Activated T-helper 2 cell treated with anti-CD3 and anti-CD28 coated beads, Interferon-gamma antibody, Interleukin-2, Interleukin-4, amounts not matched to agents 10 μg/mL and 5 μg/mL and 100 μg/mL, durations not matched to agents 14 hours and 24 hours and 36 hours (primary cell): Measurements from ENCODE around the gene TICRR. TPM values are rescaled to one million over a fixed set of nuclear protein-coding genes. Genes with fewer than 3 reads are reported as not detected.

Experiments
- DNase-seq: peaks from one replicate; pipeline ENCODE4 v3.0.0; 2021; ENCODE audit warnings: low spot score
- H3K27ac Mint-ChIP-seq: one replicate; pipeline ENCODE4 v1.8.0; 2021; ENCODE audit warnings: mixed read lengths
- H3K27me3 Mint-ChIP-seq: one replicate; pipeline ENCODE4 v1.8.0; 2021; ENCODE audit warnings: low read depth, mixed read lengths
- H3K36me3 Mint-ChIP-seq: one replicate; pipeline ENCODE4 v1.8.0; 2021; ENCODE audit warnings: low read depth, mixed read lengths
- H3K4me1 Mint-ChIP-seq: one replicate; pipeline ENCODE4 v1.8.0; 2021; ENCODE audit warnings: low read depth, mixed read lengths
- H3K4me3 Mint-ChIP-seq: one replicate; pipeline ENCODE4 v1.8.0; 2021; ENCODE audit warnings: low read depth, mild to moderate bottlenecking, moderate library complexity, mixed read lengths
- H3K9me3 Mint-ChIP-seq: one replicate; pipeline ENCODE4 v1.8.0; 2021; ENCODE audit warnings: mixed read lengths
- intact Hi-C: fragments of 100-400 bp; cut with micrococcal nuclease; formaldehyde crosslinking; loops from one replicate; pipeline ENCODE4 v1.15.1; 2023
- total RNA-seq: library from RNA; stranded (reverse); gene quantifications from 2 replicates; pipeline ENCODE4 v1.2.3, GENCODE V29; 2022

TICRR gene
- total RNA-seq, 1 donor from 2014 or later, result 18.0 TPM

DNA sequence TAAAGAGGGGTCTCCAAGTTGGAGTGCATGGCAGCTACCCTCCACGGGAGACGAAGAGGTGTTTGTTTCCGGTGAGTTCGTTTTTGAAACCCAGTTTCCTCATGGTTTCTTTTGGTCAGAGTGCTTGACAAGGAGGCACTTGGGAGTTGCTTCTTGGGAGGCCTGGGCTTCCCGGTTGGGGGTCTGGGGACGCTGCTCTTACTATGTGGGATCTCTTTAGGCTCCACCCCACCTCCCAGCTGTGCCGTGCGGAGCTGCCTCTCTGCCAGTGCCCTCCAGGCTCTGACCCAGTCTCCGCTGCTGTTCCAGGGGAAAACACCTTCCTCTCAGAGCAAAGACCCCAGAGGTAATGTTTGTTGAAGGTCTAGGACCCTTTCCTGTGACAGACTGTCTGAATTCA is 50.4 kb downstream of the TICRR start:
- intact Hi-C loops, result no loop called here
- Mint-ChIP-seq H3K27ac (no peak overlapping the region), H3K4me3 (no peak overlapping the region), H3K4me1 (no peaks in the 10 kb centered on the region), H3K9me3 (no peaks in the 10 kb centered on the region), H3K36me3 (peaks cover 86% of the 10 kb centered on the region), H3K27me3 (no peaks in the 10 kb centered on the region)
- no peak for DNase-seq

DNA sequence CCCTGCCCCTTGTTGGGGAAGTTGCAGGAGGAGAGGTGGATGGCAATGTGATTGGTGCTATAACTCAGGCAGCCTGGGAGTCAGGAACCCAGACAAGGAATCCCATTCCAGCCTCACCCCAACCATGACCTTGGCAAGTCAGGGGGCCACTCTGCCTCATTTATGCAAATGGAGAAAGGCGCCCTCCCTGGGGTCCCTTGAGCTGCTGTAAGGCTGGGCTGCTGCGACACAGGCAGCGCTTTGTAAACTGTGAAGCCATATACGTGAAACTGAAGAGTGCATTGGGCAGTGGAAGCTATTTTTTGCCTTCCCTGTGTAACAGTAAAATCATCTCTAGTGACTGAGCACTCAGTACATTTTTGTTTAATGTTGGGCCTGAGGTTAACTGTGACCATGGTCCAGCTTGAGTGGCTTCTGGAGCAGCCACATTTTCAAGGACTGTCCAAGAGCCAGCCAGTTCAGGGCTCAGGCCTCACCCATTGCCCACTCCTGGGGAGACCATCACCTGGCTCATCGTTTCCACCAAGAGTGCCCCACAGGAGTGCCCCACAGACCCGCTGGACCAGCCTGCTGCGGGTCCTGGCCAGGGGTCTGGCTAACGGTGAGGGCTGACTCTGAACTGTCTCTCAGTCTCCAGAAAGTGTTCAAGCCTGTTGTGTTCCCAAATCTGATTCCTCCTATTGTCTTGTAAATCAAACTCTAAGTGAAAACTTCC is 52.1 kb downstream of the TICRR start:
- no peak for DNase-seq
- Mint-ChIP-seq H3K4me3 (no peak overlapping the region), H3K27ac (no peak overlapping the region), H3K4me1 (no peaks in the 10 kb centered on the region), H3K36me3 (peaks cover 84% of the 10 kb centered on the region), H3K9me3 (no peaks in the 10 kb centered on the region), H3K27me3 (no peaks in the 10 kb centered on the region)
- intact Hi-C loops, result no loop called here

DNA sequence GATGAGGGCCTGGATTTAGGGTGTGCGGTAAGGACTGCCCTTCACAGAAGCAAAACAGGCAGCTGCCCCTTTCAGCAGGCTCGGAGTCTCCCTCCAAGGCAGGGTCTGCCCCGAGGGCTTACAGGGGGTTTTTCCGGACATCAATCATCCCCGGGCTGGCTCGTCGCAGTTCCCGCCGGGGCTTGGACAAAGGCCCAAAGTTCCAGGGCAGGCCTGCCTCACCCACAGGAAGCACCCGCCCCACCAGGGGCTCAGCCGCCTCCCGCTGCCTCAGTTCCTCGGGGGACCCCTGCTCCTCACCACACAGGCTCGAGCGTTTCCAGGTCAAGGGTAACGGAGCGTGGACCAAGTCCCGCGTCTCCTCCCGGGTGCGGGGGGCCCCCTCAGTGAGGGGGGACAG is 53.0 kb downstream of the TICRR start:
- H3K36me3 Mint-ChIP-seq, result peaks cover 83% of the 10 kb centered on the region
- no peak for DNase-seq
- H3K27ac Mint-ChIP-seq, result no peak overlapping the region
- intact Hi-C loops, result no loop called here
- no peaks in the 10 kb centered on the region for H3K4me1 Mint-ChIP-seq
- H3K9me3 Mint-ChIP-seq, result no peaks in the 10 kb centered on the region
- no peak overlapping the region for H3K4me3 Mint-ChIP-seq
- H3K27me3 Mint-ChIP-seq, result no peaks in the 10 kb centered on the region

DNA sequence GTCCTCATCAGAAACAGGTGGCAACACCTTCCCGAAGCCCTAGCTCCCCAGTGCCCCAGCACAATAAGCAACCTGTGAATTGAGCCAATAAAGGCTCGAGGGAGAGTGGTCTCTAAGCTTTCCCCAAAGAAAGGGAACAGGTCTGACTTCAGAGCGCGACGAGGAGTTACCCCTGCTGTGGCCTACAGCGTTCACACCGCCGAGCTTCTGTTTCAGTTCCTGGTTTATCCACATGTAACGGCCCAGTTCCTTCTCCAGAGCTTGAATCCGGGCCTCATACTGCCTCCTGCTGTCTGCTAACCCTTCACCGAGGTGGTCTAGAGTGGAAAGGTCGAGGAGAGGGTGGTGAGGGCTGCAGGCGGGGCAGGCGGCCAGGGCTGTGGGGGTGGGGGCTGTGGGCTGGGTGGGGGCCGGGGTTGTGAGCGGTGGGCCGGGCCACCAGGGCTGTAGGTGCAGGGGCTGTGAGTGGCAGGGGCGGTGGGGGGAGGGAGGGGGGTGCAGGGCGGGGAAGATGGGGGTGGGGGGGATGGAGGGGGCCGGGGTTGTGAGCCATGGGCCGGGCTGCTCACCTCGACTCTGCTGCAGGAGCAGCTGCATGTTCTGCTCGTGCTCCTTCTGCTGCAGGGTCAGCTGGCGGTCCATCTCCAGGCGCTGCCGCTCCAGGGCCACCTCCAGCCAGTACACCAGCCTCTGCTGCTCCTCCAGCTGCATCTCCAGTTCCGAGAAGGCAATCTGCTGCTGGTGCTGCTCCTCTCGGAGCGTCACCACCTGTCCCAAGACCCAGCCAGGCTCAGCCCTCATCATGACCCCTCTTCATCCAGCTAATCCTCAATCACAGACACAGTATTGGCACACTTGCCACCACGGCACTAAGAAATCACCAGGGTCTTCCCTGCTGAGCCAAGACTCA is 53.8 kb downstream of the TICRR start:
- no peak for DNase-seq
- H3K4me1 Mint-ChIP-seq, result no peaks in the 10 kb centered on the region
- H3K36me3 Mint-ChIP-seq, result peaks cover 82% of the 10 kb centered on the region

DNA sequence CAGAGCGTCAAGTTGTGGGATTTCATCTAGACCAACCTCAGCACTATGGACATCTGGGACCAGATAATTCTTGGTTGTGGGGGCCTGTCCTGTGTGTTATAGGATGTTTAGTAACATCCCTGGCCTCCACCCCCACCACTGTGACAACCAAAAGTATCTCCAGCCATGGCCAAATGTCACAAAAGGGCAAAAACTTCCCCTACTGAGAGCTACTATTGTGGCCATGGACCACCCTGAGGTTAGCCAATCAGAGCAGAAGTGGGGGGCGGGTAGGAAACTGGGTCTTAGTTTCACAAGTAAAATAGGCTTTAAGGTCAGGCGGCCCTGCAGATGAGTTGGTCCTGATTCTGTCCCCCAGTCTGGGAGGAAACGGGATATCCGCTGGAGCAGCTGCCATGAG is 54.6 kb downstream of the TICRR start:
- Mint-ChIP-seq H3K4me3 (no peak overlapping the region), H3K9me3 (no peaks in the 10 kb centered on the region), H3K36me3 (peaks cover 75% of the 10 kb centered on the region), H3K27ac (no peak overlapping the region), H3K27me3 (no peaks in the 10 kb centered on the region), H3K4me1 (no peaks in the 10 kb centered on the region)
- no peak for DNase-seq
- intact Hi-C loops, result no loop called here

More for the DNA sequence above, 53.8 kb downstream of the TICRR start:
- no peak overlapping the region for H3K27ac Mint-ChIP-seq
- intact Hi-C loops, result no loop called here
- H3K4me3 Mint-ChIP-seq, result no peak overlapping the region
- H3K9me3 Mint-ChIP-seq, result no peaks in the 10 kb centered on the region
- no peaks in the 10 kb centered on the region for H3K27me3 Mint-ChIP-seq

DNA sequence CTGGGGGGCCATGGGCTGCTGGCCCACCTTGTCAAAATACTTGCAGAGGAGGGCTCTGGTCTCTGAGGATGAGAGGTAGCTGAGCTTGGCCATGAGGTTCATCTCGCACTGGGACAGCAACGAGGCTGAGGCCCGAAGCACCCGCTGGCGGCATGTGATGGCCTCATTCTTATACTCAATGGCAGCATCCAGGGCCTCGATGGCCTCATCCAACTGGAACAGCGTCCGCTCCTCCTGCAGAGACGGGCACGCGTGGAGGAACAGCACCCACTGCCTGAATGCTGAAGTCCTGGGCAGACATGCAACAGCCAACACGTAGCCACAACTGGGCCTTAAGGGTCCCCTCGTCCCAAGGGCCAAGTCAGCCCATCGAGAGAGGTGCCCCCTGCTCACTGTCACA is 55.0 kb downstream of the TICRR start:
- H3K4me3 Mint-ChIP-seq, result no peak overlapping the region
- H3K36me3 Mint-ChIP-seq, result peaks cover 71% of the 10 kb centered on the region

DNA sequence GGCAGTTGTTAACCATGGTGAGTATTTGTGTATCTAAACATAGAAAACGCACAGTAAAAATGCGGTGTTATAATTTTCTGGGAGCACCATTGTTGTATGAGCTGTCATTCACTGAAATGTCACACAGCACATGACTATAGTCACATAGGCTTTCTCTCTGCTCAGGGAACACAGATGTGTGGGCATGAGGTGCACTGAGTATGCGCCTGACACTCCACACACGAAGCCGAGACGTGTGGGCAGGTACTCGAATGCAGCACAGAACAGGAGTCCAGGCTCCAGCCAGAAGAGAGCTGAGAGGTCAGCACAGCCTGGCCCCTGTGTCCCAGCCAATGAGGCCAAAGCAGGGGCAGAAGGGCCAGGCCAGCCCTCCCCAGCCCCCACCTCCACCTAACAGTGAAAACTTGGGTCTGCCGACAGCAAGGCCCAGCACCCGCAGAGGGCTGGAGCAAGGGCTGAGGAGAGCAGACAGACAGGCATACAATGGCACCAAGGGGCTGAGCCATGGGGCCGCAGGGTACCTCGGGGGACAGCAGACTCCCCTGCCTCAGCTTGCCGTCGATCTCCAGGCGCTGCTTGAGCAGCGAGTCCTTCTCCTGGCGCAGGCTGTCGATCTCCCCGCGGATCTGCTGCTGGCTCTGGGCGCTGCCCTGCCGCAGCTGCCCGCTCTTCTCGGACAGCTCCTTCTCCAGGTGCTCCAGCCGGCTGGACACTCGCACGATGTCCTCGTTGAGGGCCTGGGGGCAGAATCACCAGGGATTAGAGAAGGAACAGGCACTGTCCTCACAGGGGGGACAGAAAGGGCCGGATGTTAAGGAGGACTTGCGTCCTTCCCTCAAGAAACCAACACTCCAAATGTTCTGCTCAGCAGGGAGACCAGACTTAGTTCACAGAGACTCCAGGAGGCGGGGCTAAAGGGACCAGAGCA is 56.0 kb downstream of the TICRR start:
- Mint-ChIP-seq H3K27me3 (no peaks in the 10 kb centered on the region), H3K27ac (no peak overlapping the region), H3K9me3 (peaks cover 4% of the 10 kb centered on the region), H3K4me3 (no peak overlapping the region), H3K36me3 (peaks cover 64% of the 10 kb centered on the region), H3K4me1 (no peaks in the 10 kb centered on the region)
- intact Hi-C loops, result no loop called here
- peak; percentile 7 for DNase-seq

More for the DNA sequence above, 55.0 kb downstream of the TICRR start:
- no peaks in the 10 kb centered on the region for H3K27me3 Mint-ChIP-seq
- peak; percentile 6 for DNase-seq
- intact Hi-C loops, result no loop called here
- no peak overlapping the region for H3K27ac Mint-ChIP-seq
- H3K4me1 Mint-ChIP-seq, result no peaks in the 10 kb centered on the region
- peaks cover 1% of the 10 kb centered on the region for H3K9me3 Mint-ChIP-seq

DNA sequence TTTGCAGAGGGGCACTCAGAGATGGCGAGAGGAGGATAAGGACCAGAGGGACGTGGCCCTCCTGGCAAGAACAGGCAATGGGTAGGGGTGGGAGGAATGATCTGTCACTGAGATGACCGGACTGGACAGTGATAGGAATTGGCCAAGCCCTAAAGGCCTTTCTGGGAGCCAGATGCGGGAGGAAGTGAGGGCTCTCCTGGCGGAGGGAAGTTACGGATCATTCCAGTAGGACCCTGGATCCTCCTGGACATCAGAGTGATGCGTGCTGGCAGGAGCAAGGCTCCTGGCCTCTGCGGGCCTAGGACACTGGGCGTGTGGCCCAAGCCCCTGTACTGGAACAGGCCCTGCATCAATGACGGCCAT is 56.6 kb downstream of the TICRR start:
- Mint-ChIP-seq H3K27me3 (no peaks in the 10 kb centered on the region), H3K9me3 (peaks cover 4% of the 10 kb centered on the region), H3K27ac (no peak overlapping the region)

DNA sequence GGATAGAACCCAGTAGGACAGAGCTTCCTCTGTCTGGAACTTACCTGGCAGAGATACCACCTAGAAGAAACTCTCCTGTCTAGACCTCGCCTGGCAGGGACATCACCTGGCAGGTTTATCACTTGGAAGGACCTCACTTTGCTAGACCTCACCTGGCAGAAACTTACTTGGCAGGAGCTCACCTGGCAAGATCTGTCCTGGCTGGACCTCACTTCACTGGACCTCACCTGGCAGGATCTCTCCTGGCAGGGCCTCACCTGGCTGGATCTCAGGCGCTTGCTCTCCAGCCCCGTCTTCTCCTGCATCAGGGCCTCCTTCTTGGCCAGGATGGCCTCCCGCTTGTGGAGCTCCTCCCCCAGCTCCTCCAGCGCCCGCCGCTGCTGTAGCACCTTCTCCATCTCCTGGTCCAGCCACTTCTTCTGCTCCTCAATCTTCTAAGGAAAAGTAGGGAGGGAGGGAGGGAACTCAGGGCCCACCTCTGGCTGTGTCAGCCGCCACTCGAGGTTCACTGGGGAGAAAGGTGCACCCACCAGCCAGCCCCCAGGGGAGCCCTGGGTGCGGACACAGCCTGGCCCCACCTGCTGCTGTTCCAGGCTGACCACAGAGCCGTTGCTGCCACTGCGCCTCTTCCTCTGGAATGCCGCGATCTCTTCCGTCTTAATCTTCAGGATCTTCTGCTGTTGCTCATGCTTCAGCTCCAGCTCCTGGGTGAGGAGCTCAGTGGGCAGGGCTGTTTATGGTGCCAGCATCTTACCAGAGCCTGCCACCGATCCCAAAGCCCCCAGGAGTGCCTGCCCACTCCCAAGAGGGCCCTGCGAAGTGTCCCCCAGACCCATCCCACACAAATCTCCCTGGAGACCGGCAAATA is 57.5 kb downstream of the TICRR start:
- H3K27ac Mint-ChIP-seq, result no peak overlapping the region
- DNase-seq, result no peak
- no peaks in the 10 kb centered on the region for H3K27me3 Mint-ChIP-seq
- peaks cover 48% of the 10 kb centered on the region for H3K36me3 Mint-ChIP-seq
- H3K9me3 Mint-ChIP-seq, result peaks cover 4% of the 10 kb centered on the region
- intact Hi-C loops, result no loop called here
- H3K4me1 Mint-ChIP-seq, result no peaks in the 10 kb centered on the region
- no peak overlapping the region for H3K4me3 Mint-ChIP-seq

More for the DNA sequence above, 56.6 kb downstream of the TICRR start:
- intact Hi-C loops, result no loop called here
- Mint-ChIP-seq H3K4me3 (no peak overlapping the region), H3K36me3 (peaks cover 57% of the 10 kb centered on the region), H3K4me1 (no peaks in the 10 kb centered on the region)
- DNase-seq, result no peak

DNA sequence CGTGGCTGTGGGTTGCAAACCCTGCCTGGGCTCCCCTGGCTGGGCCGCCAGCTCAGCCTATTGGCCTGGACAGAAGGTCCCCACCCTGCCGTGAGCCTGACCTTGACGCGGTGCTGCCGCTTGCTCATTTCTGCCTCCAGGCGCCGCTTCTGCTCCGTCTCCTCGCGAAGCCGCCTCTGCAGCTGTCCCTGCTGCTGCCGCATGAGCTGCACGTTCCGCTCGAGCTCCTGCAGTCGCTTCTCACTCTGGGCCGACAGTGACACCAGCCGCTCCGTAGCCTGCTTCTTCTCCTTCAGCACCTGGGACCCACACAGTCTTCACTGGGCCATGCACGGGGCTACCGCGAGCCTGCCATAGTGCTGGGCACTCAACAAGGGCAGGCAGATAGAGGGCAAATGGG is 58.3 kb downstream of the TICRR start:
- Mint-ChIP-seq H3K4me1 (no peaks in the 10 kb centered on the region), H3K27me3 (no peaks in the 10 kb centered on the region), H3K36me3 (peaks cover 45% of the 10 kb centered on the region), H3K9me3 (peaks cover 4% of the 10 kb centered on the region), H3K4me3 (no peak overlapping the region), H3K27ac (no peak overlapping the region)
- DNase-seq, result no peak
- intact Hi-C loops, result no loop called here

DNA sequence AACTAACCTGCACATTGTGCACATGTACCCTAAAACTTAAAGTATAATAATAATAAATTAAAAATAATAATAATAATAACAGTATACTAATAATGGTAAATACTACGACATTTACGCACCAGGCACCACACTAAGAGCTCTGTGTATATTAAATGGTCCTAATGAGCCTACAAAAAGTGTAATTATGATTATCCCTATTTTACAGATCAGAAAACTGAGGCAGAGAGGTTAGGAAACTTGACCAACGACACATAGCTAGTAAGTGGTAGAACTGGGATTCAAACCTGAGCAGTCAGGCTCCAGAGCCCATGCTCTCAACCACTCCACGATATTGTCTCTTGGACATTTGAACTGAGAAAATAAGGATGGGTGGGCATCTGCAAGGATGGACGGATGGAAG is 65.0 kb downstream of the TICRR start:
- no peak for DNase-seq
- Mint-ChIP-seq H3K4me3 (no peak overlapping the region), H3K27ac (no peak overlapping the region), H3K27me3 (no peaks in the 10 kb centered on the region), H3K4me1 (no peaks in the 10 kb centered on the region), H3K36me3 (peaks cover 9% of the 10 kb centered on the region), H3K9me3 (peaks cover 4% of the 10 kb centered on the region)
- intact Hi-C loops, result loop anchor here (10.0 kb wide), 1 partner anchor 65 kb away; no protein-coding TSS in a partner anchor

DNA sequence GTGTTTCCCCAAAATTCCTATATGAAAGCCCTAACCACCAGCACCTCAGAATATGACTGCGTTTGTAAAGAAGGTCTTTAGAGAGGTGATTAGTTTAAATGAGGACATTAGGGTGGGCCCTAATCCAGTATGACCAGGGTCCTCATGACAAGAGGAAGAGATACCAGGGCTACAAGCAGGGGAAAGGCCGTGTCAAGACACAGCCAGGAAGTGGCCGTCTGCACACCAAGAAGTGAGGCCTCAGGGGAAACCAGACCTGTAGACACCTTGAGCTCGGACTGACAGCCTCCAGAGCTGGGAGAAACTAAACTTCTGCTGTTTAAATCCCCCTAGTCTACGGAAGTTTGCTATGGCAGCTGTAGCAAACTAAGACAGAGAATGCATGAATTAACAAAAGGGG is 65.8 kb downstream of the TICRR start:
- no peaks in the 10 kb centered on the region for H3K4me1 Mint-ChIP-seq
- no peak for DNase-seq
- H3K27me3 Mint-ChIP-seq, result no peaks in the 10 kb centered on the region
- H3K36me3 Mint-ChIP-seq, result peaks cover 7% of the 10 kb centered on the region
- intact Hi-C loops, result loop anchor here (10.0 kb wide), 1 partner anchor 64 kb away; no protein-coding TSS in a partner anchor
- no peaks in the 10 kb centered on the region for H3K9me3 Mint-ChIP-seq
- no peak overlapping the region for H3K27ac Mint-ChIP-seq
- no peak overlapping the region for H3K4me3 Mint-ChIP-seq
